ENCODE results near the gene C12orf57.

- TF ChIP-seq CTCF (conservative IDR thresholded peaks at IDR 0.05) (peak; percentile 96), ZFX (IDR thresholded peaks at IDR 0.05) (peak; percentile 48; the same call in 1 of the 2 replicates)
Measured at GRCh38 chr12:6965026-6965661, 21.3 kb downstream of the C12orf57 start.
